Activated naive CD8-positive, alpha-beta T cell (primary cell): ENCODE results near the gene FGD4.

Experiments
- H3K27ac Mint-ChIP-seq: one replicate; pipeline ENCODE4 v1.8.0; 2021; ENCODE audit warnings: mixed read lengths
- H3K27me3 Mint-ChIP-seq: one replicate; pipeline ENCODE4 v1.8.0; 2021; ENCODE audit warnings: mixed read lengths
- H3K36me3 Mint-ChIP-seq: one replicate; pipeline ENCODE4 v1.8.0; 2021; ENCODE audit warnings: mixed read lengths
- H3K4me1 Mint-ChIP-seq: one replicate; pipeline ENCODE4 v1.8.0; 2021; ENCODE audit warnings: low read depth, mixed read lengths
- H3K4me3 Mint-ChIP-seq: one replicate; pipeline ENCODE4 v1.8.0; 2021; ENCODE audit warnings: mild to moderate bottlenecking, mixed read lengths
- H3K9me3 Mint-ChIP-seq: one replicate; pipeline ENCODE4 v1.8.0; 2021; ENCODE audit warnings: low read depth, mixed read lengths

Gene FGD4

DNA sequence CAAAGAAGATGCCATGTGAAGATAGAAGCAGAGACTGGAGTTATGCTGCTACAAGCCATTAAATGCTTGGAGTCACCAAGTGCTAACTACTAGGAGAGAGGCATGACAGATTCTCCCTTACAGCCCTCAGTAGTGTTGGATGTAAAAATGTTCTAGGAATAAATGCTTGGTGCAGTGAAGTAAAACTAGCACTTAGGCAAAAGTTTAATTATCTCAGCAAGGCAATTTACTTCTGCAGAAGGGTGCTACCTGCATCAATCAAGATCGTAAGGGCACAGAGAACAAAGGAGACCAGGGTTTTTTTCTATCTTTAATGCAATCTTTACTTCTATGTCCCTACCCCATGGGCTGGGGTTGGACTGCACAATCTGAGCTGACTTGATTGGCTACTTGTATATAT lies 270.2 kb downstream of the FGD4 start:
- Mint-ChIP-seq H3K27me3 (no peaks in the 10 kb centered on the region), H3K4me1 (no peaks in the 10 kb centered on the region), H3K36me3 (peaks cover 4% of the 10 kb centered on the region), H3K9me3 (no peaks in the 10 kb centered on the region), H3K27ac (no peak overlapping the region), H3K4me3 (no peak overlapping the region)

DNA sequence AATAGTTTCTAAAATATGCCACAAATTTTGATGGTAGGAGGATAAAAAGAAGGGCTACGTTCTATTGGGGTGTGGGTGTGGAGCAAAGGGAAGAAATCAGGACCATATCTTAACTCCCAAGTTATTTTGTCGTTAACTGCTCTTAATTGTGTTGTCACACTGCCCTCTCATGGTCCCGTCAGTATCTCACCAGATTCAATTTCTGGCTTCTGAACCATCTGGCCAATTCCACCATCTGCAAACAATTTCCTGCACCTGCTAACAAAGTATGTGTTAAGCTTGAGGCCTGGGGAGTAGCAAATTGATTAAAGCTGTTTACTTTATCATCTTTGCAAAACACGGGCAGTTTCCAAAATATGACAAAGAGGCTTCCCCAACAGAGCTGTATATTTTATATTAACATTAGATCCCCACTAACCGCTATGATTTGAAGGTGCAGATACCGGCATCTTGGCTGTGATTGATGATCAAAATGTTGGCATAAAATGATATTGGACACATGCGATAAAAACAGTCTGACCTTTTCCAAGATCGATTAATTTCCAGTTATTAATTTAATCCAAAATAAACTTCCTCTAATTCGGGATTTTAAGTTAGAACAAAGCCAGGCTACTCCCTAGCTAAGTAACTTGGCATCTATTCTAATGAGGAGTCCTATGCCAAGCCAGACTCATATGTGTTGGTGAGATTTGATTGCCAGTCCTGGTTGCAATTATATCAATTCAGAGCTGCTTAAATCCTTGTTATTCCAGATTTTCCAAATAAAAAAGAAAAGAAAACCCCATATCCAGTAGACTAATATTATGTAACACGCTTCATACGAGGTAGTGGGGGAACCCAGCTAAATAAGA lies 272.8 kb downstream of the FGD4 start:
- Mint-ChIP-seq H3K36me3 (peaks cover 4% of the 10 kb centered on the region), H3K9me3 (no peaks in the 10 kb centered on the region), H3K4me3 (no peak overlapping the region), H3K4me1 (no peaks in the 10 kb centered on the region), H3K27ac (no peak overlapping the region), H3K27me3 (no peaks in the 10 kb centered on the region)

DNA sequence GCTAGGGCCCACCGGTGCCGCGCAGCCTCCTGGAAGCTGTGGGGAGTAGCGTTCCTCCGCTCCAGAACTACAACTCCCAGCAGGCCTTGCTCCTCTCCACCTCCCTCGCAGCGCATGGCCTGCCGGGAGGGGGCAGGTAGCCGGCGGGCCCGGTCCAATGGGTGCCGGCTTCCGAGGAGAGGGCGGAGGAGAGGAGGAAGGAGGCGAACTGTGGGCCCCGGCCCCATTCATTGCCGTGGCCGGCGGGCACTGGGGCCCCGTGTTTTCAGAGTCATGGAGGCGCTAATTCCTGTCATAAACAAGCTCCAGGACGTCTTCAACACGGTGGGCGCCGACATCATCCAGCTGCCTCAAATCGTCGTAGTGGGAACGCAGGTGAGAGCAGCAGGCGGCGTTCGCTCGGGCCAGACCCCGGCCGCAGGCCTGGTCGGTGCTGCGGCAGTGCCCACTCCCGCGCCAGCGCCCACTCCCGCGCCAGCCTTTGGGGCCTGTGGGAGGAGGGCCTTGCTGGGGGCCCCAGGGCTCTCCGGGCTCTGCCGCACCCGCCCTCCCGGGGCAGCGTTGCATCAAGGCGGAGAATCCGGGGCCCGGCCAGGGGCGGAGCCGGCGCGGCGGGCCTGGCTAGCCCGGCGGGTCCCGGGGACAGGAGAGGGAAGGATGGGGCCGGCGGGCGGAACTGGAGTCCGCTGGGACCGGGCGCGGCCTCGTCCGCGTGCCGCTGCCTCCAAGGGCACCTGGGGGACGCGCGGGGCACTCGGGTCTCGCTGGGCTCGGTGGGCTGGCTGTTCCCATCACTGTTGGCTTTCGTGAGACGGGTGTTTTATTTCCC lies 279.9 kb downstream of the FGD4 start, which contains the start of gene DNM1L:
Gene DNM1L (plus strand): TSS at position 211 of the 829 bp plus-strand sequence. CDS start 63 bp downstream, at position 274.
- H3K36me3 Mint-ChIP-seq: no peaks in the 10 kb centered on the region
- no peaks in the 10 kb centered on the region for H3K9me3 Mint-ChIP-seq
- H3K4me1 Mint-ChIP-seq: peaks cover 28% of the 10 kb centered on the region
- H3K27me3 Mint-ChIP-seq: no peaks in the 10 kb centered on the region
- peak within 1 kb of the TSS; percentile 92 for H3K4me3 Mint-ChIP-seq
- peak within 1 kb of the TSS; percentile 85 for H3K27ac Mint-ChIP-seq

DNA sequence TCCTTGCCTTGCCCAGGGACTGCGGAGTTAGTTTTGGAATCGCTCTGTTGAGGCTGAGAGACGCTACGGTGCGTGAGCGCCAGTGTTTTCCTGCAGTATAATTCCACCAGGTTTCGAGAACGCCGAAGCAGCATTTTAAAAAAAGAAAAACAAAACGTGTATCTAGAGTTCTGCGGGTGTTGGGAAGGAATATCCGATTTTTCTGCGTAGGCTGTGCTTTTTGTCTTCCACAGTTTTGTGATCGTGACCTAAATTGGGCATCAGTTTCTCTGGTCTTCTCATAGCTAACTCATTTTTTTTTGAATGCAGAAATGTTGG lies 280.5 kb downstream of the FGD4 start:
- Mint-ChIP-seq H3K27me3 (no peaks in the 10 kb centered on the region), H3K4me1 (peaks cover 28% of the 10 kb centered on the region), H3K27ac (peak overlapping the region; percentile 83), H3K4me3 (peak overlapping the region; percentile 92), H3K9me3 (no peaks in the 10 kb centered on the region), H3K36me3 (no peaks in the 10 kb centered on the region)

DNA sequence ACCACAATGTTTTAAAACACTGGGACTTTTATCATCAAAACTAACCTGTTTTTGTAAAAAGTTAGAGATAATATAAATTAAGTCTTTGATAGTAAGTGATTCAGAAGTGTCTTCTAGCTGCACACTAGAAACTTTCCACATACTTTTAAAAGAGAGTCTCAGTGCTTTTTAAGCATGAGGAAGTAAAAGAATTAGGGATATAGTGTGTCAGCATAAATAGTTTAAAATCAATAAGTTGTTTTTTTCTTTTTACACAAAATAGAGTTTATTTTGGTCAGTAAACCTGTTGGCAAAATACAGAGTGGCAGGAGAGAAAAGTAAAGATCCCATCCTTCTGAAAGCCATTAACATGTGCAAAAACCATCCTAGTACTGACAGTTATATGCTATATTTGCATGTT lies 281.4 kb downstream of the FGD4 start:
- no peak overlapping the region for H3K27ac Mint-ChIP-seq
- peaks cover 28% of the 10 kb centered on the region for H3K4me1 Mint-ChIP-seq
- H3K9me3 Mint-ChIP-seq: no peaks in the 10 kb centered on the region
- H3K4me3 Mint-ChIP-seq: peak overlapping the region; percentile 92
- no peaks in the 10 kb centered on the region for H3K36me3 Mint-ChIP-seq
- no peaks in the 10 kb centered on the region for H3K27me3 Mint-ChIP-seq

DNA sequence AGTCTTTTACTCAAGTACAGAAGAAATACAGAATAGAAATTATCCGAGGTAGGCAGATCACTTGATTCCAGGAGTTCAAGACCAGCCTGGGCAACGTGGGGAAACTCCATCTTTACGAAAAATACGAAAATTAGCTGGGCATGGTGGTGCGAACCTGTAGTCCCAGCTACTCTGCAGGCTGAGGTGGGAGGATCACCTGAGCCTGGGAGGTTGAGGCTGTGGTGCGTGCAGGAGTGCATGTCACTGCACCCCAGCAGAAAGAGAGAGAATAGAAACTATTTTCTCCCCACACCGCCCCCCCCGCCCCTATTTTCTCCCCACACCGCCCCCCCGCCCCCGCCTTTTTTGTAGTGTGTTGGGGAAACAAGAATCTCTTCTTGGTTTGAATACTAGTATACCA lies 281.9 kb downstream of the FGD4 start:
- H3K4me3 Mint-ChIP-seq: peak overlapping the region; percentile 92

DNA sequence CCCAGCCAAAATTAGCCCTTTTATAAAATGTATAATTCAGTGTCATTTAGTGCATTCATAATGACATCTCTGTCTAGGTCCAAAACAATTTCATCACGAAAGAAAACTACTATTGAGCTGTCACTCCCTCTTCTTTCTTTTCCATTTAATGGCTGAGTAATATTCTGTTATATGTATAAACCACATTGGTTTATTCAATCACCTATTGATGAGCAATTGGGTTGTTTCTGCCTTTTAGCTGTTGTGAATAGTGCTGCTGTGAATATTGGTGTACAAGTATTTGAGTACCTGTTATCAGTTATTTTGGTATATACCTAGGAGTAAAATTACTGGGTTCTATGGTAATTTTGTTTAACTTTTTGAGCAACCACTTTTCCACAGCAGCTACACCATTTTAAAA lies 287.0 kb downstream of the FGD4 start:
- no peak overlapping the region for H3K4me3 Mint-ChIP-seq
- H3K27me3 Mint-ChIP-seq: no peaks in the 10 kb centered on the region
- peaks cover 46% of the 10 kb centered on the region for H3K4me1 Mint-ChIP-seq
- H3K9me3 Mint-ChIP-seq: no peaks in the 10 kb centered on the region
- H3K27ac Mint-ChIP-seq: no peak overlapping the region
- peaks cover 11% of the 10 kb centered on the region for H3K36me3 Mint-ChIP-seq

More for the DNA sequence above, 281.9 kb downstream of the FGD4 start:
- peaks cover 2% of the 10 kb centered on the region for H3K36me3 Mint-ChIP-seq
- peaks cover 31% of the 10 kb centered on the region for H3K4me1 Mint-ChIP-seq
- H3K27ac Mint-ChIP-seq: no peak overlapping the region
- H3K9me3 Mint-ChIP-seq: no peaks in the 10 kb centered on the region
- H3K27me3 Mint-ChIP-seq: no peaks in the 10 kb centered on the region

DNA sequence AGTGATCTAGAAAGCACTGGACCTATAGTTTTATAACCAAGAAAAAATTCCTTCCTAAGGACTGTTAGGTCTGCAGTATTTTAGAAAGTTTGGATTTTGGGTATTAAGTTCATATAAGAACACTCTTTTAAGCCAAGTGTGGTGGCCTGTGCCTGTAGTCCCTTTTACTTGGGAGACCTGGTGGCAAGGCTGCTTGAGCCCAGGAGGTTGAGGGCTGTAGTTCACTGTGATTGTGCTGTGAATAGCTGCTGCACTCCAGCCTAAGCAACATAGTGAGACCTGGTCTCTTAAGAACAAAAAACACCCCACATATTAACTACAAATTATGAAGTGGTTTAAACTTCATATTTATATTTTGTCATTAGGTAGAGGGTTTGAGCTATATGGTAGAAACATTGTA lies 289.4 kb downstream of the FGD4 start:
- Mint-ChIP-seq H3K4me3 (no peak overlapping the region), H3K36me3 (peaks cover 11% of the 10 kb centered on the region), H3K27ac (no peak overlapping the region), H3K4me1 (peaks cover 56% of the 10 kb centered on the region), H3K9me3 (no peaks in the 10 kb centered on the region), H3K27me3 (no peaks in the 10 kb centered on the region)

DNA sequence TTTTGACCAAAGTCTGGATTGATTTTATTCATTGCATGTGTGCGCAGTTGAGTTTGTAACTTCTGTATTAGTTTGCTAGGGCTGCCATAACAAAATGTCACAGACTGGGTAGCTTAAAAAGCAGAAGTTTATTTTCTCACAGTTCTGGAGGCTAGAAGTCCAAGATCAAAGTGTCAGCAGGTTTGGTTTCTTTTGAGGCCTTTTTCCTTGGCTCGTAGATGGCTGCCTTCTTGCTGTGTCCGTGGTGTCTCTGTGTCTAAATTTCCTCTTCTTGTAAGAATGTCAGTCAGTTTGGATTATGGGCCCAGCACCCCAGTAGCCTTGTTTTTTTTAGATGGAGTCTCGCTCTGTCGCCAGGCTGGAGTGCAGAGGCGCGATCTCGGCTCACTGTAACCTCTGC lies 291.6 kb downstream of the FGD4 start:
- H3K9me3 Mint-ChIP-seq: no peaks in the 10 kb centered on the region
- peaks cover 59% of the 10 kb centered on the region for H3K4me1 Mint-ChIP-seq
- H3K27ac Mint-ChIP-seq: no peak overlapping the region
- no peak overlapping the region for H3K4me3 Mint-ChIP-seq
- no peaks in the 10 kb centered on the region for H3K27me3 Mint-ChIP-seq
- H3K36me3 Mint-ChIP-seq: peaks cover 18% of the 10 kb centered on the region

DNA sequence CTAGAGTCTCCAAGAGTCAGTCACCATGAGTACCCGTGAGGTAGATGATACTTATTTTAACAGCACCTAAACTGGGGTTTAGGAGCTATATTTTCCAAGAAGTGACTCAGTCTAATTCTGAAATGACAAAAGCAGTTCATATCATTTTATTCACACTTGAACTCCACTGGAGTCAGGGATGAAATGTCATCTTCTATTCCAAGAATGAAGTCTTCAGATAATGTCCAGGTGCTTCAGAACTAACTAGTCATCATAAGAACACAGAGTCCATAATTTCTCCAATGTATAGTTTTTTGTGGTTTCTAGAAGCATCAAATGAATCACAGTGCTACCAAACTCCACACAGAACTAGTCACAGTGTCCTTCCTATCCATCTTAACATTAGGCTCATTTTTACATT lies 293.0 kb downstream of the FGD4 start:
- H3K27ac Mint-ChIP-seq: no peak overlapping the region
- no peak overlapping the region for H3K4me3 Mint-ChIP-seq
- no peaks in the 10 kb centered on the region for H3K27me3 Mint-ChIP-seq
- peaks cover 13% of the 10 kb centered on the region for H3K36me3 Mint-ChIP-seq
- H3K4me1 Mint-ChIP-seq: peaks cover 52% of the 10 kb centered on the region
- H3K9me3 Mint-ChIP-seq: no peaks in the 10 kb centered on the region

DNA sequence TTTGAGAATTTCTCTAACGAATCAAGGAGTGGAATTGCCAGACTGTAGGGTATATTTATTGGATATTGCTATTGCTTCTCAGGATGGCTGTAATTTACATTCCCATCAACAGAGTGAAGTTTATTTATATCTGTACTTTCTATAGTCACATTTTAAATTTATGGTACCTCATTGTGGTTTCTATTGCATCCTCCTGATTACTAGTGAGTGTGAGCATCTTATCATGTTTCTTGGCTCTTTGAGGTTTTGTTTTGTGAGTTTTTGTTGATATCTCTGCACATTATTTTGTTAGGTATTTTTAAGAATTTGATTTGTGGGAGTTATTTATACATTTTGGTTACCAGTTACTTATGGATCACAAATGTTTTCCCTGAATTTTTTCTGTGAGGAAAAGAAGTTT lies 293.7 kb downstream of the FGD4 start:
- H3K36me3 Mint-ChIP-seq: peaks cover 13% of the 10 kb centered on the region
- no peaks in the 10 kb centered on the region for H3K27me3 Mint-ChIP-seq

More for the DNA sequence above, 293.7 kb downstream of the FGD4 start:
- no peak overlapping the region for H3K4me3 Mint-ChIP-seq
- H3K4me1 Mint-ChIP-seq: peaks cover 50% of the 10 kb centered on the region
- no peaks in the 10 kb centered on the region for H3K9me3 Mint-ChIP-seq
- no peak overlapping the region for H3K27ac Mint-ChIP-seq
